Mesendoderm (in vitro differentiated cells): ENCODE data around the gene MGAT3.
A peak's percentile ranks its signal among the peaks of the same experiment; 100 is the strongest.

Experiments used
- DNase-seq: peaks from one replicate; pipeline ENCODE4 v3.0.0; 2013
- H2AK5ac ChIP-seq: 2 replicates; pipeline ENCODE4 v1.6.1; 2013; ENCODE audit warnings: low read length, inconsistent platforms
- H2BK120ac ChIP-seq: 2 replicates; pipeline ENCODE4 v1.6.1; 2013; ENCODE audit warnings: low read depth, mild to moderate bottlenecking, low read length, moderate library complexity, mixed read lengths
- H2BK15ac ChIP-seq: replicated peaks from 2 replicates; pipeline ENCODE4 v1.6.1; 2013; ENCODE audit warnings: low read depth, mild to moderate bottlenecking, moderate library complexity
- H2BK5ac ChIP-seq: 2 replicates; pipeline ENCODE4 v1.6.1; 2013; ENCODE audit warnings: low read length, inconsistent platforms
- H3K18ac ChIP-seq: 2 replicates; pipeline ENCODE4 v1.6.1; 2013; ENCODE audit warnings: mild to moderate bottlenecking, low read length, mixed read lengths
- H3K23ac ChIP-seq: one replicate; pipeline ENCODE4 v1.6.1; 2013; ENCODE audit warnings: low read length
- H3K27ac ChIP-seq: 2 replicates; pipeline ENCODE4 v1.5.1; 2013; ENCODE audit warnings: low read depth, mild to moderate bottlenecking, inconsistent platforms, low read length, moderate library complexity
- H3K27me3 ChIP-seq: 2 replicates; pipeline ENCODE4 v1.6.1; 2013; ENCODE audit warnings: low read length, control low read depth, mild to moderate bottlenecking, inconsistent platforms; ENCODE audit not compliant: insufficient read depth, poor library complexity
- H3K36me3 ChIP-seq: 2 replicates; pipeline ENCODE4 v1.6.1; 2013; ENCODE audit warnings: low read length, inconsistent platforms; ENCODE audit not compliant: control insufficient read depth, insufficient read depth
- H3K4ac ChIP-seq: one replicate; pipeline ENCODE4 v1.6.1; 2013; ENCODE audit warnings: low read depth, mild to moderate bottlenecking, low read length, moderate library complexity
- H3K4me1 ChIP-seq: 2 replicates; pipeline ENCODE4 v1.6.1; 2013; ENCODE audit warnings: low read depth, low read length, inconsistent platforms; ENCODE audit not compliant: control insufficient read depth
- H3K4me2 ChIP-seq: 2 replicates; pipeline ENCODE4 v1.6.1; 2013; ENCODE audit warnings: low read length
- H3K4me3 ChIP-seq: 2 replicates; pipeline ENCODE4 v1.5.1; 2013; ENCODE audit warnings: mild to moderate bottlenecking, low read length
- H3K56ac ChIP-seq: one replicate; pipeline ENCODE4 v1.6.1; 2013; ENCODE audit warnings: low read length
- H3K79me1 ChIP-seq: 2 replicates; pipeline ENCODE4 v1.6.1; 2013; ENCODE audit warnings: low read length, inconsistent platforms
- H3K79me2 ChIP-seq: 2 replicates; pipeline ENCODE4 v1.6.1; 2013; ENCODE audit warnings: mild to moderate bottlenecking, low read length; ENCODE audit not compliant: control insufficient read depth, insufficient read depth
- H3K9ac ChIP-seq: 2 replicates; pipeline ENCODE4 v1.6.1; 2013; ENCODE audit warnings: low read length, inconsistent platforms
- H4K5ac ChIP-seq: one replicate; pipeline ENCODE4 v1.6.1; 2013; ENCODE audit warnings: low read length
- H4K8ac ChIP-seq: one replicate; pipeline ENCODE4 v1.6.1; 2013; ENCODE audit warnings: low read depth, mild to moderate bottlenecking, control low read depth, low read length, moderate library complexity
- WGBS: extraction: QIAGEN DNeasy Blood & Tissue Kit; methylation state at CpG from one replicate; pipeline ENCODE4 v1.1.7; 2013; ENCODE audit warnings: low lambda C conversion rate, missing lambda C conversion rate; ENCODE audit not compliant: insufficient coverage; ENCODE audit errors: extremely low coverage; 5-methylcytosine and 5-hydroxymethylcytosine counted together

The MGAT3 gene

DNA sequence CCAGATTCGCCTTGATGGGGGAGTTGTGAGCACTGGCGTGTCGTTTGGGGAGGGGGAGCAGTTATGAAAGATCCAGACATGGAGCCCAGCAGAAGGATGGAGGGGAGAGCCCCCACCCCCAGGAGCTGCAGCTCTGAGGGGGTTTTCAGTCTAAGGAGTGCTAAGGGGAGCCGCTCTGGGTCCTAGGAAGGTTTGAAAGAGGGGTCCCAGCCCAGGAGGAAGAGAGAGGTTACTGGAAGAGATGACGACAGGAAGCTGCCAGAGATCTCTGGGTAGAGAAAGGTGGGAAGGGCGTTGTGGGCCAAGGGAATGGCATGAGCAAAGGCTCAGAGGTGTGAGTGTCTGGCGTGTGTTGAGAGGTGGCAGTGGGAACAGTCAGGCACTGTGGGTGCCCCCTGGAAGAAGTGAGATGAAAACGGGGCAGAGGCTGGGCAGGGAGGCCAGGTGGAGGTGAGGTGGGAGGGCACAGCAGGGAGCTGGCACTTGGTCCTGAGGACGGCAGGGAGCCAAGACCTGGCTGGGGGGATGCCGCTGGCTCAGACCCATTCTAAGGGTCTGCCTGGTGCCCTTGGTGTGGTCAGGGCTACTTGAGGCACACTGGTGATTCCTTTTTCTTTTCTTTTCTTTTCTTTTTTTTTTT, 1.8 kb downstream of the MGAT3 start:
- no peak overlapping the region for H4K5ac ChIP-seq
- no peak overlapping the region for H3K4ac ChIP-seq
- peak overlapping the region; percentile 71 for H3K9ac ChIP-seq
- H2BK15ac ChIP-seq = no peak overlapping the region
- H2BK120ac ChIP-seq = no peak overlapping the region
- peak overlapping the region; percentile 57 for H2AK5ac ChIP-seq
- no peaks in the 10 kb centered on the region for H3K36me3 ChIP-seq
- no peak overlapping the region for H3K23ac ChIP-seq
- peaks cover 2% of the 10 kb centered on the region for H3K79me1 ChIP-seq
- no peaks in the 10 kb centered on the region for H3K27me3 ChIP-seq
- H3K79me2 ChIP-seq = peaks cover 1% of the 10 kb centered on the region
- H3K56ac ChIP-seq = peak overlapping the region; percentile 90
- no peak overlapping the region for H3K27ac ChIP-seq
- H3K4me2 ChIP-seq = peak overlapping the region; percentile 61
- H2BK5ac ChIP-seq = no peak overlapping the region
- no peak for DNase-seq
- no CpG with 5 or more reads among the region's 10 CpGs for WGBS
- peaks cover 10% of the 10 kb centered on the region for H3K4me1 ChIP-seq
- H3K4me3 ChIP-seq = peak overlapping the region; percentile 43
- H3K18ac ChIP-seq = peak overlapping the region; percentile 95
- no peak overlapping the region for H4K8ac ChIP-seq

DNA sequence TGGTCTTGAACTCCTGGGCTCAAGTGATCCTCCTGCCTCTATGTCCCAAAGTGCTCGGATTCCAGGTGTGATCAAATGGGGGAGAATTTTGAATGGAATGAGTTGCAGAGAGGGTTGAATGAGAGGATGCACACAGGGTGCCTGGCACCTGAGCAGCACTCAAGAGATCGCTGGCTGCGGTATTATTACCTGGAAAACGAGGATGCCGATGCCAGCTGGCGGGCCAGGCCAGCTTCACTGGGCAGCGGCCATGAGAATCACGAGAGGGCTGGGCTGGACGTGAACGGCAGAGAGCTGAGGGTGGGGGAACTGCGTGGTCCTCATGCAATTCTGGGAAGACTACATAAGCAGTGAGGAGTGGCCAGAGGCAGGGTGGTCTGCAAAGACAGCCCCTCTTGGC, 2.9 kb downstream of the MGAT3 start:
- no peak overlapping the region for H4K8ac ChIP-seq
- peaks cover 4% of the 10 kb centered on the region for H3K79me1 ChIP-seq
- H3K23ac ChIP-seq = no peak overlapping the region
- no peak overlapping the region for H3K9ac ChIP-seq
- H3K27me3 ChIP-seq = no peaks in the 10 kb centered on the region
- peaks cover 1% of the 10 kb centered on the region for H3K79me2 ChIP-seq
- H3K4ac ChIP-seq = no peak overlapping the region
- H3K27ac ChIP-seq = no peak overlapping the region
- H3K18ac ChIP-seq = no peak overlapping the region
- H2AK5ac ChIP-seq = no peak overlapping the region
- H3K56ac ChIP-seq = no peak overlapping the region
- no peak overlapping the region for H3K4me3 ChIP-seq
- H3K36me3 ChIP-seq = no peaks in the 10 kb centered on the region
- no CpG with 5 or more reads among the region's 11 CpGs for WGBS
- peaks cover 6% of the 10 kb centered on the region for H3K4me1 ChIP-seq
- no peak overlapping the region for H2BK15ac ChIP-seq
- no peak overlapping the region for H4K5ac ChIP-seq
- no peak overlapping the region for H2BK5ac ChIP-seq
- DNase-seq = no peak
- H3K4me2 ChIP-seq = no peak overlapping the region
- no peak overlapping the region for H2BK120ac ChIP-seq

DNA sequence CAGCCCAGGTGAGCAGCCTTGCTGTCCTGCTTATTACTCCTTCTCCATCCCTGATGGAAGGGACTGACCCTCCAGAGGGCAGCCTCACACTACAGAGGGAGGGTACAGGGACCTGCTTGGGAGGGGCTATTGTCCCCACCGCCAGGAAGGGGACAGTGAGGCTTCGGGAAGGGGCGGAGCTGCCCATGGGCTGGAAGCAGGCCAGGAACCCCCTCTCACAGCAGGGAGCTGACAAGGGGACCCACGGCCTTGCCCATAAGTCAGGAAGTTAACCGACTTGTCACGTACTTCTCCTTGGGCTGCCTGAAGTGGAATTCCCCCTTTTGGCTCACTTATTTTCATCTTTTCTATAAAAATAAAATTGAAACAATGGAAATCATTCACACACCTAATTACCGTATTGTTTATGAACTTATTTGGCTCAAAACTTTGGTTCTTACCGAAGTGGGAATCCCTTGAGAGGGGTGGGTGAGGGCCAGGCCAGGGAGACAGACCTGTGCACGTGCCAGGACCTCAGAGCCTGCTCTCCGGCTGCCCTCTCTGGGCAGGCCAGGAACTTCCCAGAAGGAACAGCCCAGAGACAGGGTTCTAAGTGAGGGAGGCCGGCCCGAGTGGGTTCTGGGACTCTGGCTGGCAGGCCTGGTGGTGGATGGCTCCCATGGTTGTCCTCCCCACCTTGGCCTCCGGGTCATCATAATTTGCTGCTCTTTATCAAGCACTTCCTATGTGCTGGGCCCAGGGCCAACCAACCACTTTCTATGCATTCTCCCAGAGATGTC, 5.8 kb downstream of the MGAT3 start:
- WGBS = no CpG with 5 or more reads among the region's 13 CpGs
- peaks cover 4% of the 10 kb centered on the region for H3K79me1 ChIP-seq

DNA sequence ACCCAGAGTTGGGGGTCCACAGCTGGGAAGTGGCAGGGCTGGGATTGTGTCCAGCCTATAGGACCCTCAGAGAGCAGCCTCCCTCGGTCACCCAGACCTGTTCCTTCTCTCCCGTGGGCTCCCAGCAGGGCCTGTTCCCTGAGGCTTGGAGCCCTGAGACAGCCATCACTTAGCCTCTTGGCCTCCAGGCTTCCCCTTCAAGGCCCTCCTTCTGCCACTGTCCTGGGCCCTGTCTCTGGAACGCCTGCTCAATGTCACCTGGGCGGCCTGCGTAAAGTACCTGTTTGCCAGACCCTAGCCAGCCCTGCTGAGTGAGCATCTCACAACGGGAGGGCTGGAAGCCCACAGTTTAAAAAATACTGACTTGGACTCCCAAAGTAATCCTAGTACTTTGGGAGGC, 6.5 kb downstream of the MGAT3 start:
- WGBS = no CpG with 5 or more reads among the region's 6 CpGs
- no peak overlapping the region for H3K9ac ChIP-seq
- H2AK5ac ChIP-seq = no peak overlapping the region
- no peak overlapping the region for H3K4ac ChIP-seq
- no peak for DNase-seq
- H4K8ac ChIP-seq = no peak overlapping the region
- H4K5ac ChIP-seq = no peak overlapping the region
- no peak overlapping the region for H3K18ac ChIP-seq
- H3K79me1 ChIP-seq = peaks cover 4% of the 10 kb centered on the region
- H3K27me3 ChIP-seq = no peaks in the 10 kb centered on the region
- H3K4me1 ChIP-seq = peaks cover 2% of the 10 kb centered on the region
- H3K27ac ChIP-seq = no peak overlapping the region
- peaks cover 1% of the 10 kb centered on the region for H3K79me2 ChIP-seq
- no peak overlapping the region for H3K23ac ChIP-seq
- H2BK5ac ChIP-seq = no peak overlapping the region
- H3K56ac ChIP-seq = no peak overlapping the region
- H3K36me3 ChIP-seq = no peaks in the 10 kb centered on the region
- no peak overlapping the region for H2BK120ac ChIP-seq
- H3K4me2 ChIP-seq = no peak overlapping the region
- no peak overlapping the region for H3K4me3 ChIP-seq
- H2BK15ac ChIP-seq = no peak overlapping the region

More for the DNA sequence above, 5.8 kb downstream of the MGAT3 start:
- H3K23ac ChIP-seq = no peak overlapping the region
- no peak overlapping the region for H2BK120ac ChIP-seq
- H2BK5ac ChIP-seq = no peak overlapping the region
- H3K27me3 ChIP-seq = no peaks in the 10 kb centered on the region
- no peak overlapping the region for H3K18ac ChIP-seq
- H3K4me2 ChIP-seq = no peak overlapping the region
- no peak overlapping the region for H3K56ac ChIP-seq
- H3K79me2 ChIP-seq = peaks cover 1% of the 10 kb centered on the region
- peaks cover 3% of the 10 kb centered on the region for H3K4me1 ChIP-seq
- no peak overlapping the region for H3K4me3 ChIP-seq
- H3K36me3 ChIP-seq = no peaks in the 10 kb centered on the region
- no peak overlapping the region for H4K8ac ChIP-seq
- peak overlapping the region; percentile 11 for H3K9ac ChIP-seq
- H3K4ac ChIP-seq = no peak overlapping the region
- no peak overlapping the region for H3K27ac ChIP-seq
- H2BK15ac ChIP-seq = no peak overlapping the region
- H2AK5ac ChIP-seq = no peak overlapping the region
- peak; percentile 84 for DNase-seq
- H4K5ac ChIP-seq = no peak overlapping the region

DNA sequence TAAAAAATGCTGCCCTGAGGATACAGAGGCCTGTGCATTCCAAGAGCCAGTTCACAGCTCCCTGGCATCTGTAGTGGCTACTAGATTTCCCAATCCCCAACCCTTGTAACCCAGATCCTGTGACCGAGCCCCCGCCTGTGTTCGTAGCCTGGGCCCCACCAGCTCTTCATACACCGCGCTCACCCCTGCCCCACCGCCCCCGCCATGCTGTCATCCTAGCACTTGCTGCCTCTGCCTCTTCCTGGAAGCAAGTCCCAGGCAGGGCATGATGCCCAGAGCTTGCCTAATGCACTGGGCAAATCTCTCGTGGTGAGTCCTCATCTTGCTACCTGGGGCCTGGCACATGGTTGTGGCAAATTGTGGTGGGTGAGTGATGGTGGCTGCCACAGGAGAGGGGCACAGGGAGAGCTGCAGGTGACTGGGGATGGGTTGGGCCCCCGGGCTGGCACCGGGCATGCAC, 7.1 kb downstream of the MGAT3 start:
- Histone ChIP-seq H4K5ac (no peak overlapping the region), H3K36me3 (no peaks in the 10 kb centered on the region), H3K23ac (no peak overlapping the region), H3K4me2 (no peak overlapping the region), H3K56ac (no peak overlapping the region), H3K4me3 (no peak overlapping the region), H3K79me2 (no peaks in the 10 kb centered on the region), H3K27ac (no peak overlapping the region), H2BK120ac (no peak overlapping the region), H3K4ac (no peak overlapping the region), H3K79me1 (peaks cover 4% of the 10 kb centered on the region), H3K18ac (no peak overlapping the region), H2BK15ac (no peak overlapping the region), H4K8ac (no peak overlapping the region), H3K27me3 (no peaks in the 10 kb centered on the region), H2AK5ac (no peak overlapping the region), H3K4me1 (no peaks in the 10 kb centered on the region), H2BK5ac (no peak overlapping the region), H3K9ac (no peak overlapping the region)
- no peak for DNase-seq
- no CpG with 5 or more reads among the region's 10 CpGs for WGBS
